HL-60 (cell line): Measurements from ENCODE around the gene DNAAF5.
"Not testable (repeated sequence)": the region's sequence is repeated elsewhere in the genome, so short reads cannot be mapped to it uniquely, and the experiment has no call there.

Experiments used
- DNase-seq, 2 experiments: peaks; one replicate each; pipeline ENCODE4 v3.0.0-alpha.2; 2010 to 2020; ENCODE audit warnings: low read depth in 1 of 2, low spot score in 1 of 2
- H3K27ac ChIP-seq: fragments of 250-450 bp; sonication (Bioruptor Pico); replicated peaks from 2 replicates; pipeline ENCODE4 v1.5.1; 2020; ENCODE audit warnings: mild to moderate bottlenecking, moderate library complexity
- H3K27me3 ChIP-seq: fragments of 250-450 bp; sonication (Bioruptor Pico); 2 replicates; pipeline ENCODE4 v1.5.1; 2021; ENCODE audit warnings: mild to moderate bottlenecking, moderate library complexity; ENCODE audit not compliant: insufficient read depth, poor library complexity, severe bottlenecking
- H3K4me3 ChIP-seq: replicated peaks from 2 replicates; pipeline ENCODE4 v1.5.1; 2011; ENCODE audit warnings: mild to moderate bottlenecking, control low read depth, low read length; ENCODE audit not compliant: insufficient read depth
- CTCF ChIP-seq: IDR thresholded peaks from one replicate; pipeline ENCODE4 v1.5.1; 2011; ENCODE audit warnings: low read length, control low read depth, inconsistent platforms; ENCODE audit not compliant: insufficient read depth
- GABPA ChIP-seq: IDR thresholded peaks from 2 replicates; pipeline ENCODE4 v1.6.1; 2012; ENCODE audit warnings: low read depth
- POLR2AphosphoS5 ChIP-seq: IDR thresholded peaks from 2 replicates; pipeline ENCODE4 v1.6.1; 2012; ENCODE audit warnings: low read depth
- REST ChIP-seq: IDR thresholded peaks from 2 replicates; pipeline ENCODE4 v1.6.1; 2012; ENCODE audit warnings: low read depth; ENCODE audit not compliant: insufficient replicate concordance
- SPI1 ChIP-seq: IDR thresholded peaks from 2 replicates; pipeline ENCODE4 v1.6.1; 2012; ENCODE audit warnings: low read depth, mild to moderate bottlenecking, borderline replicate concordance

The DNAAF5 gene

GRCh38 chr7:800692-801091 lies 74.2 kb downstream of the DNAAF5 start:
- Histone ChIP-seq H3K27me3 (no peaks in the 10 kb centered on the region), H3K4me3 (no peak overlapping the region), H3K27ac (no peak overlapping the region)
- TF ChIP-seq CTCF (no peak), POLR2AphosphoS5 (no peak), GABPA (no peak), SPI1 (no peak), REST (no peak)
- no peak for DNase-seq

- not testable (repeated sequence) for H3K27me3 ChIP-seq, H3K27ac ChIP-seq, DNase-seq, H3K4me3 ChIP-seq
These were observed 74.9 kb downstream of the DNAAF5 start for GRCh38 chr7:801351-801750.

- TF ChIP-seq GABPA: no peak
- TF ChIP-seq SPI1: no peak
- no peak for TF ChIP-seq POLR2AphosphoS5
- TF ChIP-seq REST: no peak
- TF ChIP-seq CTCF: no peak
- no peak for DNase-seq
- Histone ChIP-seq H3K27me3 (no peaks in the 10 kb centered on the region), H3K27ac (no peak overlapping the region), H3K4me3 (no peak overlapping the region)
These were observed 75.5 kb downstream of the DNAAF5 start for GRCh38 chr7:801940-802381.

- Histone ChIP-seq H3K27me3 (no peaks in the 10 kb centered on the region), H3K4me3 (no peak overlapping the region), H3K27ac (no peak overlapping the region)
- DNase-seq: no peak
- TF ChIP-seq GABPA (no peak), REST (no peak), POLR2AphosphoS5 (no peak), SPI1 (no peak)
These were observed 76.2 kb downstream of the DNAAF5 start for GRCh38 chr7:802500-803242.
